Astrocyte (in vitro differentiated cells and primary cell): ENCODE measurements around the gene SMYD4.

Source experiments
- CTCF ChIP-seq: IDR thresholded peaks from 2 replicates; pipeline ENCODE4 v1.5.1; 2011; ENCODE audit warnings: low read depth, mild to moderate bottlenecking, inconsistent platforms, low read length, moderate library complexity; ENCODE audit not compliant: insufficient read depth
- EZH2 ChIP-seq: IDR thresholded peaks from 2 replicates; pipeline ENCODE4 v1.6.1; 2012; ENCODE audit warnings: mild to moderate bottlenecking, low read length, inconsistent platforms; ENCODE audit not compliant: insufficient read depth

GRCh38 chr17:1786708-1787107, 43.0 kb downstream of the SMYD4 start:
- TF ChIP-seq CTCF (no peak), EZH2 (no peak)
